NCI-H69 (cell line): ENCODE results near the gene KCTD13.
"Not testable (repeated sequence)": the region's sequence is repeated elsewhere in the genome, so short reads cannot be mapped to it uniquely, and the experiment has no call there.

Source experiments
- DNase-seq: peaks from one replicate; lab custom pipeline; 2025; lab: John Stamatoyannopoulos, UW

Gene KCTD13

GRCh38 chr16:29906520-29907244, 19.3 kb downstream of the KCTD13 start:
- no peak for DNase-seq

GRCh38 chr16:29905668-29906067, 20.4 kb downstream of the KCTD13 start:
- DNase-seq = no peak

GRCh38 chr16:29904947-29905346, 21.1 kb downstream of the KCTD13 start:
- no peak for DNase-seq

- DNase-seq = no peak
Observed at GRCh38 chr16:29903590-29903989, 22.4 kb downstream of the KCTD13 start.

DNA sequence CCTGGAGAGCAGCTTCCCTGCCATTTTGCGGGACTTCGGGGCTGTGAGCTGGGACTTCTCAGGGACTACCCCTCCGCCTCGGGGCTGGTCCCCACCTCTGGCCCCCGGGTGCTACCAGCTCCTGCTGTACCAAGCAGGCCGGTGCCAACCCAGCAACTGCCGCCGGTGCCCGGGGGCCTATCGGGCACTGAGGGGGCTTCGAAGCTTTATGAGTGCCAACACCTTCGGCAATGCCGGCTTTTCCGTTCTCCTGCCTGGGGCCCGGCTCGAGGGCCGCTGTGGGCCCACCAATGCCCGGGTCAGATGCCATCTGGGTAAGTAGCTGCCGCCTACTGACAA, 24.4 kb downstream of the KCTD13 start:
- DNase-seq = no peak

DNA sequence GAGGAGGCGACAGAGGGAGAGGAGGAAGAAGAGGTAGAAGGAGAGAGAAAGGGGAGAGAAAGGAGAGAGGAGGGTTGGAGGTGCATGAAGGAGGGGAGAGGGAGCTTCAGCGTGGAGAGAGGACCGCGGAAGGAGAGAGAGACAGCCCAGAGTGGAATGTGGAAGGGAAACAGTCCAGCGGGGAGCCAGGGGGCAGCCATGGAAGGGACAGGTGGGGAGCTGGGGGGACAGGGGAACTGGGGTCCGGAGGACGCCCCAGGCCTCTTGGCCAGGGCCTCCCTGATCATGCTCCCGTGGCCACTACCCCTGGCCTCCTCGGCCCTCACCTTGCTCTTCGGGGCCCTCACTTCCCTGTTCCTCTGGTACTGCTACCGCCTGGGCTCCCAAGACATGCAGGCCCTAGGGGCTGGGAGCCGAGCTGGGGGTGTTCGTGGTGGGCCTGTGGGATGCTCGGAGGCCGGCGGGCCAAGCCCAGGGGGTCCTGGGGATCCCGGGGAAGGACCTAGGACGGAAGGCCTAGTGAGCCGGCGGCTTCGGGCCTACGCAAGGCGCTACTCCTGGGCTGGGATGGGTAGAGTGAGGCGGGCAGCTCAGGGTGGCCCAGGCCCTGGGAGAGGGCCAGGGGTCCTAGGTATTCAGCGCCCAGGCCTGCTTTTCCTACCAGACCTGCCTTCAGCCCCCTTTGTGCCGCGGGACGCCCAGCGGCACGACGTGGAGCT, 25.0 kb downstream of the KCTD13 start:
- DNase-seq = no peak

DNA sequence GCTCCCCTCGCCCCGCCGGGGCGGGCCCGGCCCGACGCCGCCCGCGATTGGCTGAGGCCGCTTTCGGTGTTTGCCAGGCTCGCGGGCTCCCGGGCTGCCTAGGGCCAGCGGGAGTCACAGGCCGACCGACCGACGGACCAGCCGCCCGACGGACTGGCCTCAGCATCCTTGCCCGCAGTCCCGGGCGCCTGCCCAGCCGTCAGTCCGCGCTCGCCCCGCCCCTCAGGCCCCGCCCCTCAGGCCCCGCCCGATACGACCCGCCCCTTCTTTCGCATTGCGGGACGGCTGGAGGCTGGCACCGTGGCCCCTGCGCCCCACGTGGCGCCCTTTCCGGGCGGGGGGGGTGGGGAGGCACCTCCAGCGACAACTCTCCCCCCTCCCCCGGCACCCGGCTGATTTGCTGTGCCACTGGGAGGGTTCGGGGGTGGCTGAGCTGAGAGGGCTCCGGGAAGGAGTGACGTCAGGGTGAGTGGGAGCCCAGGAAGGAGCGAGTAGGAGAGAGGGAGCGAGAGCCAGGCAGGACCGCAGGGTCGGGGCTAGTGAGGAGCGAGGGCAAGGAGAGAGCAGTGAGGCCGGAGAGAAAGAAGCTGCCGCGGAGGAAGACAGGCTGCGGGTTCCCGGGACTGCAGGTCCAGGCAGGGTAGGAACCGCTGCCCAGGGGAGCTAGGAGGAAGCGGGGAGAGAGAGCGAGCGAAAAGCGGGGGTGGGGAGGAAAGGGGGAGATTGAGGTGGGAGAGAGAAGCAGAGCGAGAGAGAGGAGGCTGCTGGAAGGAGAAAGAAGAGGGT, 25.7 kb downstream of the KCTD13 start, which contains the start of gene ASPHD1:
Gene ASPHD1, plus strand, starts transcription at position 387 of the 786 bp plus-strand sequence. CDS start 484 bp downstream, outside the sequence.
- peak; percentile 86 for DNase-seq

- peak; percentile 98 for DNase-seq
Observed at GRCh38 chr16:29899516-29900101, 26.4 kb downstream of the KCTD13 start, which contains the start of gene SEZ6L2. SEZ6L2 (minus strand) TSS chr16:29899550; CDS start chr16:29899019, 531 bp downstream.

DNA sequence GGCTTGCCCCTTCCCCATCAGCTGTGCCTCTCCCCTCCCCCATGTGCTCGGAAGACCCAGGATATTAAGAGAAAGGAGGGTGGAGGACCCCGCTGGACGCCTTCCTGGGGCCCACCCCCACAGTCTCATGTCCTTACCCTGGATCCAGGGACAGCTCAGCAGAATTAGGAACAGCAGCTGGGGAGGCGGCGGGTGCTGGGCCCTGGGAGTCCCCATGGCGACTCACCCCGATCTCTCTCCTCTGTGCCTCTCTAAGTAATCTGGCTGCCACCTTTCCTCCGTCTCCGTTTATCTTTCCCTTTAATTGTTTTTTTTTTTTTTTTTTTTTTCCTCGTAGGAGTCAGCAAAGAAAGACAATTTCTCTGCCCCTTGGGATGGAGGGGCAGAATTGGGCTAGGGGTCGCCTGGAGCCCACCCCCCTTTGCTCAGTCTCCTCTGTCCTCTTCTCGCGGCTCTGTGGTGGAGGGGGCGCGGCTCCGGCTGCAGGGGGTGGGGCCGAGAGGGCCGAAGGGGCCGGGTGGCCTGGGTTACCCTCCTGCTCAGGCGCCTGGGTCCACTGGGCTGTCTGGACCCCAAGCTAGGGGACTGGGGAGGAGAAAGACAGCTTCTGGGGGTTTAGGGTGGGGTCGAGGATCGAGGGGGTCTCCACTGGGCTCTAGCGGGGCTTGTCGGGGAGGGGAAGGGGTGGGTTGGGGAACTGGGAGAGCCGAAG, 27.1 kb downstream of the KCTD13 start:
- peak; percentile 86 for DNase-seq

DNA sequence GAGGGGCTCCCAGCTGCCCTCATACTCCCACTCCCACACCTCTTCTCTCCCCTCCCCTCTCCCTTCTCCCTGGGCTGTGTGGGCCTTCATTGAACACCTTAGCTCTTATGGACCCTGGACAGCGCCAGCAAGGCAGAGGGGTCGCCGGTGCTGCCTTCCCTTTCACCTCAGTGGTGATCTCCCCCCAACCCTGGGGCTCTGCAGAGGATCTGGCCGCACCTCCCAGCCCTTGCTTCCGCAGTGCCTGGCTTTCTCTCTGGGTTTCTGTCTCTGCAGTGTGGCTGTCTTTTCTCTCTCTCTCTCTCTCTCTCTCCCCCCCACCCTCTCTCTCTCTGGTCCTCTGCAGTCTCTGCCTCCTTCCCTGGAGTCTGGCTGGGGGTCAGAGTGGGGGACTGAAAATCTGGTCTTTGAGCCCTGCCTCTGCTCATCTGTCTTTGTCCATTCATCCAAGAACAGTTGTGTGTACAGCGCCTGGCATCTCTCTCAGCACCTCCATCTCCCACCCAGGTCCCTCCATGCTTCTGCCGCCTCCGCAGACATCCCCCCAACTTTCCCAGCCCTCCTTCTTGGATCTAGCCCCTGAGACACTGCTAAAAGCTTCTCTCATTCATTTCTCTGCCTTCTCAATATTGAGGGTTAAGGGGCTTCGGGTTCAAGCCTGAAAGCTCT, 27.8 kb downstream of the KCTD13 start:
- no peak for DNase-seq

- DNase-seq = no peak
Observed at GRCh38 chr16:29897333-29897732, 28.7 kb downstream of the KCTD13 start.

DNA sequence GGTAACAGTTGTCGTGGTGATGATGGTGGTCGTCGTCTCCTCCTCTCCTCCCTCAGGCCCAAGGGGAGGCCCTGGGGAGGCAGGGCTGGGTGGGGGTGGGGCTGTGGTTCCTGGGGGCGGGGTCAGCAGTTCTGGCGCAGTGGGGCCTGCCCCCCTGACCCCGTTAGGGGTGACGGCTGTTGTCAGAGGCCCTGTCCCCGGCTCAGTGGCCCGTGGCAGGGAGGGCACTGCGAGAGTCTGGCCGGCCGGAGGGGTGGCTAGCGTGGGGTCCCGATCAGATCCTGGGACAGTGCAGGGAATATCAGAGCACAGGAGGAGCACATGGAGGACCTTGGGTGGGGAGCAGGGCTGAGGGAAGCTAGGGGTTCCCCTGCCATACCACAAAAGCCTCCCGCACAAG, 29.2 kb downstream of the KCTD13 start:
- no peak for DNase-seq

- DNase-seq = no peak
Observed at GRCh38 chr16:29894352-29894751, 31.7 kb downstream of the KCTD13 start.

DNA sequence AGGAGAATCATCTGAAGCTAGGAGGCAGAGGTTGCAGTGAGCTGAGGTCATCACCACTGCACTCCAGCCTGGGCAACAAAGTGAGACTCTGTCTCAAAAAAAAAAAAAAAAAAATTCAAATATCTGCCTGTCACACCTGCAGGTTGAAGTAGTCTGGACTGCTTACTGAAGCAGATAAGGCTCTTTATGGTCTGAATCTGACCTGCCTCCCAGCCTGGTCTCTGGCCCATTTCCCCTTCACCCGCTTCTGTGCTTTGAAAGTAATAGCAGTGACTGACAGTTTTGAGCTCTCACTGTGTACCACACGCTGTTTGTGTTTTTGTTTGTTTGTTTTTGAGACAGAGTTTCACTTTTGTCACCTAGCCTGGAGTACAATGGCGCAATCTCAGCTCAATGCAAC, 32.5 kb downstream of the KCTD13 start:
- no peak for DNase-seq

GRCh38 chr16:29892458-29892813, 33.6 kb downstream of the KCTD13 start:
- no peak for DNase-seq

- DNase-seq = no peak
Observed at GRCh38 chr16:29891525-29892457, 34.2 kb downstream of the KCTD13 start.

DNA sequence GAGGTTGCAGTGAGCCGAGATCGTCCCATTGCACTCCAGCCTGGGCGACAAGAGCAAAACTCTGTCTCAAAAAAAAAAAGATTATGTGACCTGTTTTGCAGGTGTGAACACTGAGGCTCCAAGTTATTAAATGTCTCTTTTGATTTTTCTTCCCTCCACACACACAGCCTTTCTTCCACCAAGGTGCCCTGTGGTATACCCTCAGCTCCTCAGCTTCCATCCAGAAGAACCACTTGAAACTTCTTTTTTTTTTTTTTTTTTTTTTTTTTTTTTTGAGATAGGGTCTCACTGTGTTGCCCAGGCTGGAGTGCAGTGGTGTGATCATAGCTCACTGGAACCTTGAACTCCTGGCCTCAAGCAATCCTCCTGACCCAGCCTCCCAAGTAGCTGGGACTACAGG, 36.7 kb downstream of the KCTD13 start:
- not testable (repeated sequence) for DNase-seq

DNA sequence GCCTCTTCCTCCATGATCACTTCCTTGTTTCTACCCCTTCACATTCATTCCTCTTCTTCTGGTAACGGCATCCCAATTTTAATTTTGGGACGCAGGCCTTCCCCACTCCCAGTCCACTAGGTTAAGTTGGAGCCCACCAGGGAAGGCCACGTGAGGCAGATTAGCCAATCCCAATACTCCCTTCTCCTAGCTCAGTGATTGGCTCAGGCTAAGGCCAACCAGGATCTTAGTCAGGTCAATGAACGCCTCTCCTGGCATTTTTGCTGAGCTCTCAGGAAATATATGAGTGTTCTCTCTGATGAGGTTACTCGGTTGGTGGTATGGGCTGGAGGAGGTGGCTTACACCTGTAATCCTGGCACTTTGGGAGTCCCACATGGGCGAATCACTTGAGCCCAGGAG, 42.0 kb downstream of the KCTD13 start:
- DNase-seq = no peak

DNA sequence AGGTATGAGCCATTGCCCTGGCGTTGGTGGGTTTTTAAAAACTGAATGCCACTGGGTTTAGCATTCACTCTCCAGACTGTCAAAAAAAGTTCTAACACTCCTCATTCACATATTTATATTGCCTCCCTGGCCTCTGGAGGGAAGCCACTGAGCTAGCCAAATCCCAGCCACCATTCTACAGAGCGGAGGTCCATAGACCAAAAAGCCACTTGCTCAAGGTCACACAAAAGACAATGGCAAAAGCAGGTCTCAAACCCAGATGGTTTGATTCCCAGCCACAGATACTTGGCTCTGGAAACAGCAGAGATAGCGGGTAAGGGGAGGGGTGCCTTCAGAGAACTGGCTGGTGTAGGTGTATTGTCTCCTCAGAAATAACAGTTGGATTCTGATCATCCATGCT, 45.0 kb downstream of the KCTD13 start:
- no peak for DNase-seq

GRCh38 chr16:29878172-29878571, 47.9 kb downstream of the KCTD13 start:
- DNase-seq = no peak
